ENCODE measurements around the gene CCDC170. TPM values are rescaled to one million over a fixed set of nuclear protein-coding genes. Genes with fewer than 3 reads are reported as not detected.

Gene CCDC170
- total and polyA plus RNA-seq, 2 of the 8 experiments (the other 6 are each of a cell fraction or from before 2014, with no cell fraction given), result 0.06 to 0.09 TPM

DNA sequence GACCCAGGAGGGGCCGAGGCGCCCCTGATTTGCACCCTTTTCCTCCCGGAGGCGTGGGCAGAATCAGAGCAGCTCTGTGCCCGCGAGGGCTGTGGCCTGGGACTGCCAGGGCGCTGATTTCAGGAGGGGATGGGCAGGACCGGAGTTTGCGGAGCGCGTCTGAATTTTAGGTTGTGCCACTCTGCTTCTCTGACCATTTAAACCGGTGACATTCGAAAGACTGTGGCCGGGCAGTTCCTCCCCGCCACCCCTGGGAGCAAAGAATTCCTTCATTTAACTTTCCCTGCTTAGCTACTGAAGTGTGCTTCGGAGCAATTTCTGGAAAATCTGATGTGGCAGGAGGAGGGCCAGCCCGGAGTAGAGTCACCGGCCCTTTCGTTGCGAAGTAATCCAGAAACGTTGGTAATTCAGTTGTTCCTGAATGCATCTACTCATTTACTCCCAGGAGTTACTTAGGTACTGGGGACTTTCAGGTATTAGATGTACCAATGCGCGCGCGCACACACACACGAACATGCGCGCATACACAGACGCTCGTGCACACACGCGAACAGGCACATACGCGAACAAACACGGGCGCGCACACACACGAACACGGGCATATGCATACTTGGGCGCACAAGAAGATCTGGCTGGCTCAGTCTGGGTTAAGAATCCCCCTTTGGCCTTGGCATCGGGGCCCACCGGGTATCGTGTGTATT lies 568 bp downstream of the CCDC170 start:
- H4K20me1 ChIP-seq (replicated peaks in 1 of 2; ENCODE audit: control insufficient read depth in 1 of 2, insufficient read depth in 2 of 2, low read length in 2 of 2), result no peaks in the 10 kb centered on the region
- peak overlapping the region; percentile 74 to 99 for H3K4me2 ChIP-seq (ENCODE audit: insufficient read depth in 1 of 2, low read depth in 2 of 2, low read length in 2 of 2)
- H4K5ac ChIP-seq (ENCODE audit: insufficient read length, low read depth, low read length), result no peak overlapping the region
- H3K9me3 ChIP-seq (ENCODE audit: insufficient read depth in 2 of 2, low read depth in 1 of 2, low read length in 1 of 2), result no peaks in the 10 kb centered on the region
- H3K4ac ChIP-seq (replicated peaks; ENCODE audit: insufficient read length, low read depth, low read length), result no peak overlapping the region
- no peak overlapping the region for H3K14ac ChIP-seq (ENCODE audit: insufficient read length)
- WGBS, 2 experiments (ENCODE audit: extremely low coverage in 1 of 2, insufficient coverage in 1 of 2, insufficient read length in 1 of 2, insufficient replicate concordance in 2 of 2, low coverage in 1 of 2, low lambda C conversion rate in 2 of 2, missing lambda C conversion rate in 1 of 2), result 39% methylated on average over 43 of the region's 43 CpGs; no CpG with 5 or more reads in 1 of the 2 experiments
- peak overlapping the region; percentile 90 for H4K8ac ChIP-seq (ENCODE audit: extremely low read depth, insufficient read depth, low read length)
- H3K4me1 ChIP-seq (replicated peaks in 1 of 4; ENCODE audit: control insufficient read depth in 3 of 4, insufficient read depth in 4 of 4, low read length in 3 of 4), result peaks cover 0 to 5% (median 4%) of the 10 kb centered on the region in 4 experiments; a peak in 5 of 7 replicates
- H2BK20ac ChIP-seq (ENCODE audit: low read length), result no peak overlapping the region
- H3K79me1 ChIP-seq (ENCODE audit: low read depth, low read length), result no peaks in the 10 kb centered on the region
- H2AK5ac ChIP-seq (ENCODE audit: low read depth, low read length), result no peak overlapping the region
- H3K79me2 ChIP-seq (ENCODE audit: control insufficient read depth in 1 of 2, insufficient read depth in 2 of 2, low read length in 2 of 2), result no peaks in the 10 kb centered on the region
- H3K18ac ChIP-seq (ENCODE audit: extremely low read depth, low read length), result no peak overlapping the region; the same call in 1 of the 2 replicates
- peak overlapping the region; percentile 85 for H2AFZ ChIP-seq (ENCODE audit: low read length)
- H3K23me2 ChIP-seq (ENCODE audit: low read depth, low read length), result peaks cover 10% of the 10 kb centered on the region
- H3K9ac ChIP-seq (replicated peaks in 1 of 4; ENCODE audit: extremely low read depth in 1 of 4, low read depth in 3 of 4, low read length in 3 of 4), result peak overlapping the region; percentile 21 to 47 (median 30); a peak in 3 of 7 replicates
- FAIRE-seq, result no peak
- 0 out of 2 replicates have a peak overlapping the region, but pooled peaks have one; percentile 20 for H2BK12ac ChIP-seq (ENCODE audit: low read depth, low read length)
- H3K23ac ChIP-seq (ENCODE audit: insufficient read length), result no peak overlapping the region
- no peak overlapping the region for H2BK15ac ChIP-seq (ENCODE audit: low read length)
- CTCF ChIA-PET (ENCODE audit: partially characterized antibody), result interaction anchor here (0.8 kb wide), 1 partner anchor 13 kb away, joined by 5 read pairs; no protein-coding TSS in a partner anchor
- no peaks in the 10 kb centered on the region for H3K36me3 ChIP-seq (ENCODE audit: control insufficient read depth in 2 of 4, insufficient read depth in 4 of 4, low read length in 3 of 4)
- no peak overlapping the region for H2BK120ac ChIP-seq (replicated peaks; ENCODE audit: low read depth, low read length)
- no peak overlapping the region; the same call in 1 of the 2 replicates for H2BK5ac ChIP-seq (ENCODE audit: low read depth, low read length)
- H3K27ac ChIP-seq (ENCODE audit: low read depth, low read length), result no peak overlapping the region
- no peak for DNase-seq (ENCODE audit: low read depth in 1 of 2, low spot score in 2 of 2)
- peak overlapping the region; percentile 27 for H4K91ac ChIP-seq (replicated peaks; ENCODE audit: insufficient read length, low read length)
- POLR2A ChIA-PET (ENCODE audit: partially characterized antibody), result interaction anchor here (0.9 kb wide), 1 partner anchor 42 kb away, joined by 3 read pairs; the partner anchor contains the start of gene RMND1
- H3K27me3 ChIP-seq (replicated peaks in 1 of 4; ENCODE audit: control insufficient read depth in 3 of 4, extremely low read depth in 1 of 4, insufficient read depth in 3 of 4, low read length in 3 of 4), result peaks cover 0 to 29% (median 18%) of the 10 kb centered on the region in 4 experiments; a peak in 5 of 7 replicates
- no peak overlapping the region for H3K56ac ChIP-seq (replicated peaks; ENCODE audit: insufficient read length, low read depth, low read length)
- peak overlapping the region; percentile 49 to 91 (median 60) for H3K4me3 ChIP-seq (ENCODE audit: extremely low read depth in 1 of 4, insufficient read depth in 2 of 4, low read depth in 3 of 4, low read length in 4 of 4)
- TF ChIP-seq ASH2L (IDR thresholded peaks at IDR 0.05; ENCODE audit: low read length), result peak; percentile 81
- no peak for TF ChIP-seq ZNF274 (IDR thresholded peaks at IDR 0.05; ENCODE audit: borderline replicate concordance, extremely low read depth, low read length)
- no peak for TF ChIP-seq SRF (IDR thresholded peaks at IDR 0.05; ENCODE audit: low read depth, low read length)
- peak; percentile 45 for TF ChIP-seq KDM4A (IDR thresholded peaks at IDR 0.05; ENCODE audit: low read depth, low read length, severe bottlenecking)
- TF ChIP-seq, protein P1, sequence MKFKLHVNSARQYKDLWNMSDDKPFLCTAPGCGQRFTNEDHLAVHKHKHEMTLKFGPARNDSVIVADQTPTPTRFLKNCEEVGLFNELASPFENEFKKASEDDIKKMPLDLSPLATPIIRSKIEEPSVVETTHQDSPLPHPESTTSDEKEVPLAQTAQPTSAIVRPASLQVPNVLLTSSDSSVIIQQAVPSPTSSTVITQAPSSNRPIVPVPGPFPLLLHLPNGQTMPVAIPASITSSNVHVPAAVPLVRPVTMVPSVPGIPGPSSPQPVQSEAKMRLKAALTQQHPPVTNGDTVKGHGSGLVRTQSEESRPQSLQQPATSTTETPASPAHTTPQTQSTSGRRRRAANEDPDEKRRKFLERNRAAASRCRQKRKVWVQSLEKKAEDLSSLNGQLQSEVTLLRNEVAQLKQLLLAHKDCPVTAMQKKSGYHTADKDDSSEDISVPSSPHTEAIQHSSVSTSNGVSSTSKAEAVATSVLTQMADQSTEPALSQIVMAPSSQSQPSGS (IDR thresholded peaks at IDR 0.05; ENCODE audit: low read length), result no peak
- TF ChIP-seq, protein P2, sequence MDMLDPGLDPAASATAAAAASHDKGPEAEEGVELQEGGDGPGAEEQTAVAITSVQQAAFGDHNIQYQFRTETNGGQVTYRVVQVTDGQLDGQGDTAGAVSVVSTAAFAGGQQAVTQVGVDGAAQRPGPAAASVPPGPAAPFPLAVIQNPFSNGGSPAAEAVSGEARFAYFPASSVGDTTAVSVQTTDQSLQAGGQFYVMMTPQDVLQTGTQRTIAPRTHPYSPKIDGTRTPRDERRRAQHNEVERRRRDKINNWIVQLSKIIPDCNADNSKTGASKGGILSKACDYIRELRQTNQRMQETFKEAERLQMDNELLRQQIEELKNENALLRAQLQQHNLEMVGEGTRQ (IDR thresholded peaks at IDR 0.05; ENCODE audit: low read length), result no peak
- 0 out of 4 replicates have a peak, but pooled peaks of 1 of the 2 experiments have one; percentile 28 for TF ChIP-seq HDAC2 (IDR thresholded peaks at IDR 0.05; ENCODE audit: borderline replicate concordance in 1 of 2, low read depth in 2 of 2, low read length in 2 of 2)
- no peak for TF ChIP-seq CHD2 (IDR thresholded peaks at IDR 0.05; ENCODE audit: low read length)
